ENCODE data around the gene STOX2.

GRCh38 chr4:184021389-184021788 is 116.3 kb downstream of the STOX2 start:
- TF ChIP-seq CTCF (IDR thresholded peaks at IDR 0.05; ENCODE audit: insufficient read depth, low read depth, low read length) (no peak), EZH2 (IDR thresholded peaks at IDR 0.05; ENCODE audit: insufficient read depth, low read length) (no peak)
